K562 (cell line): Measurements from ENCODE around the gene BEST2. TPM values are rescaled to one million over a fixed set of nuclear protein-coding genes. Genes with fewer than 3 reads are reported as not detected.

Experiments
- ATF1 ChIP-seq, 2 experiments: fragments of 450-650 bp in 1 of 2; IDR thresholded peaks; 2 replicates each; pipeline ENCODE4 v1.6.1; 2016; ENCODE audit warnings: missing compliant biosample characterization in 1 of 2, missing genetic modification characterization in 1 of 2
- CHD2 ChIP-seq: IDR thresholded peaks from 2 replicates; pipeline ENCODE4 v1.6.1; 2011; ENCODE audit warnings: low read depth, low read length
- EP400 ChIP-seq: fragments of 450-650 bp; IDR thresholded peaks from 2 replicates; pipeline ENCODE4 v1.6.1; 2017; ENCODE audit warnings: antibody characterized with exemption, mild to moderate bottlenecking, moderate library complexity
- ETV1 ChIP-seq: fragments of 450-650 bp; conservative IDR thresholded peaks from 2 replicates; pipeline ENCODE4 v1.6.1; 2016; ENCODE audit warnings: missing genetic modification characterization, control low read depth, low read depth, missing compliant biosample characterization
- FIP1L1 ChIP-seq: fragments of 200-400 bp; formaldehyde crosslinking; IDR thresholded peaks from 2 replicates; pipeline ENCODE4 v1.6.1; 2018; ENCODE audit warnings: mild to moderate bottlenecking, low read depth, low read length; ENCODE audit not compliant: poor library complexity, severe bottlenecking
- HDGF ChIP-seq: fragments of 450-650 bp; IDR thresholded peaks from 2 replicates; pipeline ENCODE4 v1.6.1; 2016
- MECOM ChIP-seq: fragments of 250-450 bp; sonication (Bioruptor Pico); IDR thresholded peaks from 2 replicates; pipeline ENCODE4 v1.8.0; 2022; ENCODE audit warnings: inconsistent platforms
- NCOA2 ChIP-seq, 2 experiments: fragments of 450-650 bp; IDR thresholded peaks; 2 replicates each; pipeline ENCODE4 v1.6.1; 2018; ENCODE audit warnings: mild to moderate bottlenecking in 2 of 2, moderate library complexity in 1 of 2; ENCODE audit not compliant: partially characterized antibody in 2 of 2
- POLR2A ChIP-seq: fragments of 450-650 bp; conservative IDR thresholded peaks from 2 replicates; pipeline ENCODE4 v1.6.1; 2016
- RBFOX2 ChIP-seq: fragments of 200-400 bp; formaldehyde crosslinking; IDR thresholded peaks from 2 replicates; pipeline ENCODE4 v1.6.1; 2017; ENCODE audit warnings: low read depth, mild to moderate bottlenecking, low read length, moderate library complexity
- TSHZ1 ChIP-seq: fragments of 250-450 bp; sonication (Bioruptor Pico); IDR thresholded peaks from 2 replicates; pipeline ENCODE4 v1.4.0; 2020; ENCODE audit warnings: mild to moderate bottlenecking, moderate library complexity
- U2AF2 ChIP-seq: fragments of 200-400 bp; formaldehyde crosslinking; optimal IDR thresholded peaks from 2 replicates; pipeline ENCODE3; 2017; ENCODE audit warnings: low read depth, mild to moderate bottlenecking, low read length
- ZNF174 ChIP-seq: fragments of 250-450 bp; sonication (Bioruptor Pico); IDR thresholded peaks from 2 replicates; pipeline ENCODE4 v1.4.0; 2020; ENCODE audit warnings: mild to moderate bottlenecking
- ZNF436 ChIP-seq: fragments of 250-450, 450-650 bp; sonication (Bioruptor Pico); formaldehyde crosslinking; IDR thresholded peaks from 2 replicates; pipeline ENCODE4 v1.7.0; 2020; ENCODE audit warnings: mild to moderate bottlenecking
- ZSCAN32 ChIP-seq: fragments of 450-650 bp; formaldehyde crosslinking; IDR thresholded peaks from 2 replicates; pipeline ENCODE4 v1.4.0; 2020; ENCODE audit warnings: mild to moderate bottlenecking, moderate library complexity
- polyA plus RNA-seq, 8 experiments: library from polyadenylated mRNA; depleted of rRNA in 4 of 8; stranded (reverse) in 5 of 8; unstranded in 3 of 8; fragments of >200 nt; fragmentation: Nextera tagmentation in 2 of 8; fragmentation: Illumina TruSeq in 1 of 8; extraction: Ambion mirVana in 2 of 8; extraction: Trizol in 1 of 8; gene quantifications; 2 replicates each; pipeline versions ENCODE4 v1.2.1 to v1.2.3, GENCODE V29; 2011 to 2014; ENCODE audit warnings: inconsistent platforms in 1 of 8, missing spikeins in 1 of 8
- total RNA-seq, 7 experiments: library from RNA; depleted of rRNA in 6 of 7; stranded (reverse); fragments of >200 nt in 6 of 7; fragmentation: Illumina TruSeq in 2 of 7; extraction: Trizol in 2 of 7; gene quantifications; 2 replicates each; pipeline versions ENCODE4 v1.2.1 to v1.2.3, GENCODE V29; 2011 to 2021; ENCODE audit warnings: low replicate concordance in 1 of 7
- TF ChIP-seq, protein P1 (sequence below): sonication (generic); formaldehyde crosslinking; IDR thresholded peaks from 2 replicates; pipeline ENCODE4 v1.9.0; 2022; ENCODE audit warnings: mild to moderate bottlenecking, missing genetic modification reagents
- TF ChIP-seq, protein P2 (sequence below), 2 experiments: fragments of 450-650 bp; IDR thresholded peaks; 2 replicates each; pipeline ENCODE4 v1.6.1; 2016; ENCODE audit warnings: mild to moderate bottlenecking in 2 of 2, borderline replicate concordance in 1 of 2, low read depth in 1 of 2, moderate library complexity in 1 of 2

The BEST2 gene
- total and polyA plus RNA-seq, 9 of the 15 experiments (the other 6 are each of a cell fraction or from before 2014, with no cell fraction given): not detected

DNA sequence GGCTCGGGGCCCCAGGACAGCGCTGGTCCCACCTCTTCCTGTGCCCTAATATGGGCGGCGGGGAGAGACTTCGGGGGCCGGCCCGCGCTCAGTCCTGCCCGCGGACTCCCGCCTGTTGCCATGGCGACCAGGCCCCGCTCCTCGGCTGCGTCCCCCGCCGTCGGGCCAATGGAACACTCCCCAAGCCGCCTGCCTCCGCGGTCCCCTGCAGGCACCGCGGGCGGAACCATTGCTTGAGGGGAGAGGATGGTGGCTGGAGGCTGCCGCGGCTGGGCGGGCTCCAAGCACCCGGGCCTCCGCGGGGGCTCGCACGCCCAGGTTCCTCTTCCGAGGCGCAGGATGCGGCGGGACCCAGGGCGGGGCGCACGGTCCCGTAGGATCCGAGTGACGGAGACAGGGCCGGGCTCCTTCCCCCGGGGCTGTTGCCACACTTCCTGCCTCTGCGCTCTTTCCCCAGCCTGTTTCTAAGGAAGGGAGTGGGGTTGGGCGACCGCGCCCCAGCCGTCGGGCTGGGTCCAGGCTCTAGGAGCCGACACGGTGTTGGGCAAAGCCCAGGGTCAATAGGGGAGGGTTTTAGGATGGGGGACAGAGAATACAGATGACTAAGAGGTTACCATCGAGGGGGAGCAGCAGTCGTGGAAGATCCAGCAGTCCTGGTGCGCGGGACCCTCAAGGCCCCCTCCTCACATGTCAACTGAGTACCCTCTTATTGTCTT, 38.5 kb downstream of the BEST2 start (continued):
- TF ChIP-seq TSHZ1 (CRISPR knock-in tag) (no peak), RBFOX2 (peak; percentile 86), HDGF (no peak), CHD2 (no peak), ZNF436 (CRISPR knock-in tag) (no peak), ZSCAN32 (CRISPR knock-in tag) (peak; percentile 19; the same call in 1 of the 2 replicates), ATF1 (CRISPR knock-in tag; IDR thresholded peaks at IDR 0.05) (no peak), ATF1 (tag; IDR thresholded peaks at IDR 0.05) (peak; percentile 76), MECOM (CRISPR knock-in tag) (no peak), NCOA2 (IDR thresholded peaks at IDR 0.05; ENCODE audit: partially characterized antibody in 2 of 2) (no peak), POLR2A (0 out of 2 replicates have a peak, but pooled peaks have one; percentile 17), ETV1 (tag) (peak; percentile 93), FIP1L1 (peak; percentile 52), U2AF2 (no peak), EP400 (peak; percentile 42; the same call in 1 of the 2 replicates), ZNF174 (CRISPR knock-in tag) (no peak)
- TF ChIP-seq, protein P1, sequence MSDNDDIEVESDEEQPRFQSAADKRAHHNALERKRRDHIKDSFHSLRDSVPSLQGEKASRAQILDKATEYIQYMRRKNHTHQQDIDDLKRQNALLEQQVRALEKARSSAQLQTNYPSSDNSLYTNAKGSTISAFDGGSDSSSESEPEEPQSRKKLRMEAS: peak; percentile 39; the same call in 1 of the 2 replicates
- TF ChIP-seq, protein P2, sequence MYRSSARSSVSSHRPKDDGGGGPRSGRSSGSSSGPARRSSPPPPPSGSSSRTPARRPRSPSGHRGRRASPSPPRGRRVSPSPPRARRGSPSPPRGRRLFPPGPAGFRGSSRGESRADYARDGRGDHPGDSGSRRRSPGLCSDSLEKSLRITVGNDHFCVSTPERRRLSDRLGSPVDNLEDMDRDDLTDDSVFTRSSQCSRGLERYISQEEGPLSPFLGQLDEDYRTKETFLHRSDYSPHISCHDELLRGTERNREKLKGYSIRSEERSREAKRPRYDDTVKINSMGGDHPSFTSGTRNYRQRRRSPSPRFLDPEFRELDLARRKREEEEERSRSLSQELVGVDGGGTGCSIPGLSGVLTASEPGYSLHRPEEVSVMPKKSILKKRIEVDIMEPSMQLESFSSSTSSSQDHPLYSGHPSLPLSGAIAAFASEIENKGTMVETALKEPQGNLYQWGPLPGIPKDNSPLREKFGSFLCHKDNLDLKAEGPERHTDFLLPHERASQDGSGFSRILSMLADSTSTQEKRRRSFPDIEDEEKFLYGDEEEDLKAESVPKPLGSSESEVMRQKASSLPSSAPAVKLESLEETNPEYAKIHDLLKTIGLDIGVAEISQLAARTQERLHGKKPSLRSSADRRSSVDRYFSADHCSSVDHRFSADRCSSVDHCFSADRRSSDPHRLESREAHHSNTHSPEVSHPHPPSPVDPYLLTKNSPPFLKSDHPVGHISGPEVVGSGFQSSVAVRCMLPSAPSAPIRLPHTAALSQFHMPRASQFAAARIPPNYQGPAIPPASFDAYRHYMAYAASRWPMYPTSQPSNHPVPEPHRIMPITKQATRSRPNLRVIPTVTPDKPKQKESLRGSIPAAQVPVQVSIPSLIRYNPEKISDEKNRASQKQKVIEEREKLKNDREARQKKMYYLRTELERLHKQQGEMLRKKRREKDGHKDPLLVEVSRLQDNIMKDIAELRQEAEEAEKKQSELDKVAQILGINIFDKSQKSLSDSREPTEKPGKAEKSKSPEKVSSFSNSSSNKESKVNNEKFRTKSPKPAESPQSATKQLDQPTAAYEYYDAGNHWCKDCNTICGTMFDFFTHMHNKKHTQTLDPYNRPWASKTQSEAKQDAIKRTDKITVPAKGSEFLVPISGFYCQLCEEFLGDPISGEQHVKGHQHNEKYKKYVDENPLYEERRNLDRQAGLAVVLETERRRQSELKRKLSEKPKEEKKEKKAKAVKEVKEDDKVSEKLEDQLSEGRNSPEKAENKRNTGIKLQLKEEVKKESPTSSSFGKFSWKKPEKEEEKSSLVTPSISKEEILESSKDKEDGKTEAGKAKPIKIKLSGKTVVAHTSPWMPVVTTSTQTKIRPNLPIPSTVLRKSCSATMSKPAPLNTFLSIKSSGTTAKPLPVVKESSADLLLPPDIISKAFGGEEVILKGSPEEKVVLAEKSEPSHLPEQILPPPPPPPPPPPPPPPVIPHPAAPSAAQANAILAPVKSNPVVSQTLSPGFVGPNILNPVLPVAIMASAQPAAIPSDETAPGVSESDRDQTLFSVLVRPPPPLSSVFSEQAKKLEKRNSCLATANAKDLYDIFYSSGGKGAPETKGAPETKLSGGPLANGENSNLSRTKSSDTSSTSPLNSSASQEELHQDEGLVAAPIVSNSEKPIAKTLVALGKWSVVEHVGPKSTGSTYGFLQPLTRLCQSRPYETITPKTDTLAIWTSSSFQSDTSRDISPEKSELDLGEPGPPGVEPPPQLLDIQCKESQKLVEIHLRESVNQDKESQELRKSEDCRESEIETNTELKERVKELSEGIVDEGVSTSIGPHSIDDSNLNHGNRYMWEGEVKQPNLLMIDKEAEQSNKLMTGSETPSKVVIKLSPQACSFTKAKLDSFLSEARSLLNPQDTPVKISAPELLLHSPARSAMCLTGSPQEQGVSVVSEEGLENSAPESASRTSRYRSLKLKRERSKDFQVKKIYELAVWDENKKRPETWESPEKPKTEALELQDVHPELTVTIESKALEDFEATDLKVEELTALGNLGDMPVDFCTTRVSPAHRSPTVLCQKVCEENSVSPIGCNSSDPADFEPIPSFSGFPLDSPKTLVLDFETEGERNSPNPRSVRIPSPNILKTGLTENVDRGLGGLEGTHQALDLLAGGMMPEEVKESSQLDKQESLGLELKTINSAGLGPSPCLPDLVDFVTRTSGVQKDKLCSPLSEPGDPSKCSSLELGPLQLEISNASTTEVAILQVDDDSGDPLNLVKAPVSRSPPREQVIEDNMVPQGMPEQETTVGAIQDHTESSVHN (IDR thresholded peaks at IDR 0.05; ENCODE audit: borderline replicate concordance in 1 of 2, low read depth in 1 of 2): no peak
